Activated T-helper 2 cell treated with anti-CD3 and anti-CD28 coated beads, Interferon-gamma antibody, Interleukin-2, Interleukin-4, amounts not matched to agents 10 μg/mL and 5 μg/mL and 100 μg/mL, durations not matched to agents 14 hours and 24 hours and 36 hours (primary cell): ENCODE results near the gene TMEM243. TPM values are rescaled to one million over a fixed set of nuclear protein-coding genes. Genes with fewer than 3 reads are reported as not detected.

Experiments used
- DNase-seq: peaks from one replicate; pipeline ENCODE4 v3.0.0; 2021; ENCODE audit warnings: low spot score
- H3K27ac Mint-ChIP-seq: one replicate; pipeline ENCODE4 v1.8.0; 2021; ENCODE audit warnings: mixed read lengths
- H3K27me3 Mint-ChIP-seq: one replicate; pipeline ENCODE4 v1.8.0; 2021; ENCODE audit warnings: low read depth, mixed read lengths
- H3K36me3 Mint-ChIP-seq: one replicate; pipeline ENCODE4 v1.8.0; 2021; ENCODE audit warnings: low read depth, mixed read lengths
- H3K4me1 Mint-ChIP-seq: one replicate; pipeline ENCODE4 v1.8.0; 2021; ENCODE audit warnings: low read depth, mixed read lengths
- H3K4me3 Mint-ChIP-seq: one replicate; pipeline ENCODE4 v1.8.0; 2021; ENCODE audit warnings: low read depth, mild to moderate bottlenecking, moderate library complexity, mixed read lengths
- H3K9me3 Mint-ChIP-seq: one replicate; pipeline ENCODE4 v1.8.0; 2021; ENCODE audit warnings: mixed read lengths
- intact Hi-C: fragments of 100-400 bp; cut with micrococcal nuclease; formaldehyde crosslinking; loops from one replicate; pipeline ENCODE4 v1.15.1; 2023
- total RNA-seq: library from RNA; stranded (reverse); gene quantifications from 2 replicates; pipeline ENCODE4 v1.2.3, GENCODE V29; 2022

The TMEM243 gene
- total RNA-seq, 1 donor from 2014 or later: 41.8 TPM

- Mint-ChIP-seq H3K36me3 (peaks cover 27% of the 10 kb centered on the region), H3K27ac (peak within 1 kb of the TSS; percentile 96)
Measured at GRCh38 chr7:87152112-87152896, 67.2 kb downstream of the TMEM243 start, which contains the start of gene DMTF1. TSS of gene DMTF1 (plus strand) at chr7:87152453. CDS start at chr7:87164942, 12,489 bp downstream.

GRCh38 chr7:87151729-87152111 lies 67.8 kb downstream of the TMEM243 start:
- H3K9me3 Mint-ChIP-seq: no peaks in the 10 kb centered on the region
- H3K27me3 Mint-ChIP-seq: no peaks in the 10 kb centered on the region
- intact Hi-C loops: loop anchor here (1.0 to 10.0 kb wide), 8 partner anchors 68 to 1063 kb away; partner anchors contain the start of genes CROT, DBF4, ELAPOR2 and RUNDC3B
- H3K4me3 Mint-ChIP-seq: peak overlapping the region; percentile 93
- peak overlapping the region; percentile 96 for H3K27ac Mint-ChIP-seq
- H3K36me3 Mint-ChIP-seq: peaks cover 21% of the 10 kb centered on the region
- DNase-seq: no peak
- H3K4me1 Mint-ChIP-seq: peaks cover 34% of the 10 kb centered on the region

More at GRCh38 chr7:87152112-87152896, 67.2 kb downstream of the TMEM243 start, which contains the start of gene DMTF1:
- no peaks in the 10 kb centered on the region for H3K27me3 Mint-ChIP-seq
- H3K9me3 Mint-ChIP-seq: no peaks in the 10 kb centered on the region
- DNase-seq: peak; percentile 83
- H3K4me3 Mint-ChIP-seq: peak within 1 kb of the TSS; percentile 93
- H3K4me1 Mint-ChIP-seq: peaks cover 40% of the 10 kb centered on the region
- intact Hi-C loops: loop anchor here (1.0 to 10.0 kb wide), 8 partner anchors 67 to 1062 kb away; partner anchors contain the start of genes CROT, DBF4, ELAPOR2 and RUNDC3B

GRCh38 chr7:87151002-87151728 lies 68.4 kb downstream of the TMEM243 start:
- DNase-seq: no peak
- H3K4me3 Mint-ChIP-seq: peak overlapping the region; percentile 93
- intact Hi-C loops: loop anchor here (5.0 to 10.0 kb wide), 4 partner anchors 86 to 1064 kb away; partner anchors contain the start of genes DBF4, RUNDC3B and SLC25A40
- H3K27me3 Mint-ChIP-seq: no peaks in the 10 kb centered on the region
- peaks cover 20% of the 10 kb centered on the region for H3K36me3 Mint-ChIP-seq
- H3K4me1 Mint-ChIP-seq: peaks cover 30% of the 10 kb centered on the region
- H3K27ac Mint-ChIP-seq: peak overlapping the region; percentile 96
- no peaks in the 10 kb centered on the region for H3K9me3 Mint-ChIP-seq

GRCh38 chr7:87148332-87148955 lies 71.1 kb downstream of the TMEM243 start:
- intact Hi-C loops: no loop called here
- Mint-ChIP-seq H3K36me3 (peaks cover 4% of the 10 kb centered on the region), H3K27me3 (no peaks in the 10 kb centered on the region), H3K4me1 (peaks cover 21% of the 10 kb centered on the region), H3K4me3 (no peak overlapping the region), H3K9me3 (no peaks in the 10 kb centered on the region), H3K27ac (no peak overlapping the region)
- DNase-seq: no peak

GRCh38 chr7:87147500-87147899 lies 72.0 kb downstream of the TMEM243 start:
- Mint-ChIP-seq H3K4me1 (peaks cover 21% of the 10 kb centered on the region), H3K27me3 (no peaks in the 10 kb centered on the region), H3K9me3 (no peaks in the 10 kb centered on the region), H3K4me3 (no peak overlapping the region), H3K27ac (no peak overlapping the region), H3K36me3 (no peaks in the 10 kb centered on the region)
- intact Hi-C loops: no loop called here
- no peak for DNase-seq

- Mint-ChIP-seq H3K27ac (no peak overlapping the region), H3K36me3 (no peaks in the 10 kb centered on the region), H3K27me3 (no peaks in the 10 kb centered on the region), H3K9me3 (no peaks in the 10 kb centered on the region), H3K4me3 (no peak overlapping the region), H3K4me1 (peaks cover 19% of the 10 kb centered on the region)
- no peak for DNase-seq
- intact Hi-C loops: no loop called here
Measured at GRCh38 chr7:87146740-87147386, 72.7 kb downstream of the TMEM243 start.

Other genes with a start within 250 kb of the TMEM243 start
- gene ELAPOR2, start 160.1 kb downstream of the TMEM243 start, total RNA-seq: 2.4 and 2.7 TPM in 2 replicates
- gene DMTF1, start 67.3 kb downstream of the TMEM243 start, total RNA-seq: 103 and 112 TPM in 2 replicates
- gene CROT, start 125.9 kb upstream of the TMEM243 start, total RNA-seq: 7.5 and 7.9 TPM in 2 replicates